Measurements from ENCODE around the gene STARD5.

STARD5 gene

GRCh38 chr15:81274255-81274654 is 49.7 kb downstream of the STARD5 start:
- DNase-seq, result no peak
- Histone ChIP-seq H3K27me3 (replicated peaks in 2 of 5; ENCODE audit: control insufficient read depth in 4 of 5, insufficient read depth in 5 of 5, low read length in 4 of 5) (no peaks in the 10 kb centered on the region), H3K4me3 (ENCODE audit: control insufficient read depth in 1 of 7, extremely low read depth in 1 of 7, insufficient read depth in 4 of 7, low read depth in 2 of 7, low read length in 6 of 7) (no peak overlapping the region), H3K9me3 (ENCODE audit: control extremely low read depth in 1 of 5, control insufficient read depth in 4 of 5, insufficient read depth in 2 of 5, low read depth in 1 of 5, low read length in 4 of 5) (peaks cover 0 to 10% (median 2%) of the 10 kb centered on the region in 5 experiments), H3K36me3 (ENCODE audit: control insufficient read depth in 4 of 4, insufficient read depth in 4 of 4, low read length in 3 of 4) (no peaks in the 10 kb centered on the region), H3K4me1 (ENCODE audit: control extremely low read depth in 1 of 4, control insufficient read depth in 4 of 4, insufficient read depth in 4 of 4, low read length in 3 of 4) (peaks cover 4 to 11% (median 8%) of the 10 kb centered on the region in 4 experiments), H3K27ac (ENCODE audit: insufficient read depth in 1 of 2, low read depth in 1 of 2, low read length in 2 of 2, poor library complexity in 1 of 2, severe bottlenecking in 2 of 2) (no peak overlapping the region)
- CTCF ChIA-PET, result interaction anchor here (1.0 to 14.7 kb wide), 18 partner anchors 8 to 136 kb away, joined by 3 to 162 read pairs (median 9); no protein-coding TSS in a partner anchor
- 100% methylated on average over 1 of the region's 4 CpGs for WGBS (ENCODE audit: insufficient coverage)
- POLR2A ChIA-PET, result no interaction called here

- DNase-seq, result no peak
- no peak overlapping the region for H3K27ac ChIP-seq (ENCODE audit: insufficient read depth in 1 of 2, low read depth in 1 of 2, low read length in 2 of 2, poor library complexity in 1 of 2, severe bottlenecking in 2 of 2)
- no peaks in the 10 kb centered on the region for H3K27me3 ChIP-seq (replicated peaks in 2 of 5; ENCODE audit: control insufficient read depth in 4 of 5, insufficient read depth in 5 of 5, low read length in 4 of 5)
- no peak overlapping the region for H3K4me3 ChIP-seq (ENCODE audit: control insufficient read depth in 1 of 7, extremely low read depth in 1 of 7, insufficient read depth in 4 of 7, low read depth in 2 of 7, low read length in 6 of 7)
- H3K36me3 ChIP-seq (ENCODE audit: control insufficient read depth in 4 of 4, insufficient read depth in 4 of 4, low read length in 3 of 4), result no peaks in the 10 kb centered on the region
- WGBS (ENCODE audit: insufficient coverage), result 86% methylated on average over 1 of the region's 2 CpGs
- POLR2A ChIA-PET, result no interaction called here
- CTCF ChIA-PET, result interaction anchor here (0.9 to 14.7 kb wide), 12 partner anchors 8 to 133 kb away, joined by 3 to 162 read pairs (median 8); no protein-coding TSS in a partner anchor
- H3K9me3 ChIP-seq (ENCODE audit: control extremely low read depth in 1 of 5, control insufficient read depth in 4 of 5, insufficient read depth in 2 of 5, low read depth in 1 of 5, low read length in 4 of 5), result peaks cover 0 to 10% (median 2%) of the 10 kb centered on the region in 5 experiments
- H3K4me1 ChIP-seq (ENCODE audit: control extremely low read depth in 1 of 4, control insufficient read depth in 4 of 4, insufficient read depth in 4 of 4, low read length in 3 of 4), result peaks cover 4 to 15% (median 12%) of the 10 kb centered on the region in 4 experiments
Observed at GRCh38 chr15:81273855-81274254, 50.1 kb downstream of the STARD5 start.

GRCh38 chr15:81273200-81273599 is 50.7 kb downstream of the STARD5 start:
- no peak overlapping the region for H3K4me3 ChIP-seq (ENCODE audit: control insufficient read depth in 1 of 7, extremely low read depth in 1 of 7, insufficient read depth in 4 of 7, low read depth in 2 of 7, low read length in 6 of 7)
- WGBS (ENCODE audit: insufficient coverage), result 100% methylated on average over 4 of the region's 5 CpGs
- no peaks in the 10 kb centered on the region for H3K27me3 ChIP-seq (replicated peaks in 2 of 5; ENCODE audit: control insufficient read depth in 4 of 5, insufficient read depth in 5 of 5, low read length in 4 of 5)
- no peak for DNase-seq
- H3K4me1 ChIP-seq (ENCODE audit: control extremely low read depth in 1 of 4, control insufficient read depth in 4 of 4, insufficient read depth in 4 of 4, low read length in 3 of 4), result peaks cover 4 to 18% (median 13%) of the 10 kb centered on the region in 4 experiments
- H3K9me3 ChIP-seq (ENCODE audit: control extremely low read depth in 1 of 5, control insufficient read depth in 4 of 5, insufficient read depth in 2 of 5, low read depth in 1 of 5, low read length in 4 of 5), result peaks cover 0 to 10% (median 2%) of the 10 kb centered on the region in 5 experiments
- H3K27ac ChIP-seq (ENCODE audit: insufficient read depth in 1 of 2, low read depth in 1 of 2, low read length in 2 of 2, poor library complexity in 1 of 2, severe bottlenecking in 2 of 2), result no peak overlapping the region
- CTCF ChIA-PET, result interaction anchor here (0.9 to 14.7 kb wide), 7 partner anchors 22 to 128 kb away, joined by 3 to 162 read pairs (median 9); no protein-coding TSS in a partner anchor
- H3K36me3 ChIP-seq (ENCODE audit: control insufficient read depth in 4 of 4, insufficient read depth in 4 of 4, low read length in 3 of 4), result no peaks in the 10 kb centered on the region
- POLR2A ChIA-PET, result no interaction called here

GRCh38 chr15:81271761-81272644 is 51.9 kb downstream of the STARD5 start:
- no peak for DNase-seq
- CTCF ChIA-PET, result interaction anchor here (0.9 to 14.7 kb wide), 5 partner anchors 9 to 129 kb away, joined by 3 to 162 read pairs (median 4); no protein-coding TSS in a partner anchor
- H3K27me3 ChIP-seq (replicated peaks in 2 of 5; ENCODE audit: control insufficient read depth in 4 of 5, insufficient read depth in 5 of 5, low read length in 4 of 5), result no peaks in the 10 kb centered on the region
- H3K9me3 ChIP-seq (ENCODE audit: control extremely low read depth in 1 of 5, control insufficient read depth in 4 of 5, insufficient read depth in 2 of 5, low read depth in 1 of 5, low read length in 4 of 5), result peaks cover 0 to 4% (median 0%) of the 10 kb centered on the region in 5 experiments
- no peak overlapping the region for H3K27ac ChIP-seq (ENCODE audit: insufficient read depth in 1 of 2, low read depth in 1 of 2, low read length in 2 of 2, poor library complexity in 1 of 2, severe bottlenecking in 2 of 2)
- POLR2A ChIA-PET, result no interaction called here
- no peaks in the 10 kb centered on the region for H3K36me3 ChIP-seq (ENCODE audit: control insufficient read depth in 4 of 4, insufficient read depth in 4 of 4, low read length in 3 of 4)
- H3K4me3 ChIP-seq (ENCODE audit: control insufficient read depth in 1 of 7, extremely low read depth in 1 of 7, insufficient read depth in 4 of 7, low read depth in 2 of 7, low read length in 6 of 7), result no peak overlapping the region
- WGBS (ENCODE audit: insufficient coverage), result 87% methylated on average over 12 of the region's 12 CpGs
- H3K4me1 ChIP-seq (ENCODE audit: control extremely low read depth in 1 of 4, control insufficient read depth in 4 of 4, insufficient read depth in 4 of 4, low read length in 3 of 4), result peaks cover 4 to 18% (median 13%) of the 10 kb centered on the region in 4 experiments

- no peaks in the 10 kb centered on the region for H3K9me3 ChIP-seq (ENCODE audit: control extremely low read depth in 1 of 5, control insufficient read depth in 4 of 5, insufficient read depth in 2 of 5, low read depth in 1 of 5, low read length in 4 of 5)
- ChIA-PET CTCF (interaction anchor here (14.7 kb wide), 1 partner anchor 130 kb away, joined by 162 read pairs; no protein-coding TSS in a partner anchor), POLR2A (no interaction called here)
- DNase-seq, result no peak
- no peak overlapping the region for H3K27ac ChIP-seq (ENCODE audit: insufficient read depth in 1 of 2, low read depth in 1 of 2, low read length in 2 of 2, poor library complexity in 1 of 2, severe bottlenecking in 2 of 2)
- no peaks in the 10 kb centered on the region for H3K27me3 ChIP-seq (replicated peaks in 2 of 5; ENCODE audit: control insufficient read depth in 4 of 5, insufficient read depth in 5 of 5, low read length in 4 of 5)
- peaks cover 8 to 23% (median 18%) of the 10 kb centered on the region in 4 experiments for H3K4me1 ChIP-seq (ENCODE audit: control extremely low read depth in 1 of 4, control insufficient read depth in 4 of 4, insufficient read depth in 4 of 4, low read length in 3 of 4)
- H3K4me3 ChIP-seq (ENCODE audit: control insufficient read depth in 1 of 7, extremely low read depth in 1 of 7, insufficient read depth in 4 of 7, low read depth in 2 of 7, low read length in 6 of 7), result no peak overlapping the region
- H3K36me3 ChIP-seq (ENCODE audit: control insufficient read depth in 4 of 4, insufficient read depth in 4 of 4, low read length in 3 of 4), result no peaks in the 10 kb centered on the region
- 98% methylated on average over 5 of the region's 11 CpGs for WGBS (ENCODE audit: insufficient coverage)
Observed at GRCh38 chr15:81270781-81271491, 53.0 kb downstream of the STARD5 start.

- 83% methylated on average over 3 of the region's 3 CpGs for WGBS (ENCODE audit: insufficient coverage)
- DNase-seq, result no peak
- POLR2A ChIA-PET, result no interaction called here
- Histone ChIP-seq H3K4me1 (ENCODE audit: control extremely low read depth in 1 of 4, control insufficient read depth in 4 of 4, insufficient read depth in 4 of 4, low read length in 3 of 4) (peaks cover 7 to 26% (median 22%) of the 10 kb centered on the region in 4 experiments), H3K36me3 (ENCODE audit: control insufficient read depth in 4 of 4, insufficient read depth in 4 of 4, low read length in 3 of 4) (no peaks in the 10 kb centered on the region), H3K27ac (ENCODE audit: insufficient read depth in 1 of 2, low read depth in 1 of 2, low read length in 2 of 2, poor library complexity in 1 of 2, severe bottlenecking in 2 of 2) (no peak overlapping the region), H3K4me3 (ENCODE audit: control insufficient read depth in 1 of 7, extremely low read depth in 1 of 7, insufficient read depth in 4 of 7, low read depth in 2 of 7, low read length in 6 of 7) (peak overlapping the region in 1 of 7 experiments; percentile 0), H3K27me3 (replicated peaks in 2 of 5; ENCODE audit: control insufficient read depth in 4 of 5, insufficient read depth in 5 of 5, low read length in 4 of 5) (no peaks in the 10 kb centered on the region), H3K9me3 (ENCODE audit: control extremely low read depth in 1 of 5, control insufficient read depth in 4 of 5, insufficient read depth in 2 of 5, low read depth in 1 of 5, low read length in 4 of 5) (no peaks in the 10 kb centered on the region)
- CTCF ChIA-PET, result interaction anchor here (1.0 to 14.7 kb wide), 5 partner anchors 65 to 163 kb away, joined by 5 to 162 read pairs (median 9); no protein-coding TSS in a partner anchor
Observed at GRCh38 chr15:81270188-81270587, 53.8 kb downstream of the STARD5 start.
